Endothelial cell (in vitro differentiated cells): Measurements from ENCODE around the gene BICDL2. TPM values are rescaled to one million over a fixed set of nuclear protein-coding genes. Genes with fewer than 3 reads are reported as not detected.

Experiments
- DNase-seq: peaks from one replicate; pipeline ENCODE4 v3.0.0; 2021; ENCODE audit warnings: low spot score
- H3K27ac Mint-ChIP-seq: one replicate; pipeline ENCODE4 v1.8.0; 2021; ENCODE audit warnings: mixed read lengths, inconsistent platforms; ENCODE audit not compliant: unreplicated experiment
- H3K27me3 Mint-ChIP-seq: one replicate; pipeline ENCODE4 v1.8.0; 2021; ENCODE audit warnings: mild to moderate bottlenecking, moderate library complexity, mixed read lengths, inconsistent platforms; ENCODE audit not compliant: unreplicated experiment
- H3K36me3 Mint-ChIP-seq: one replicate; pipeline ENCODE4 v1.8.0; 2021; ENCODE audit warnings: mild to moderate bottlenecking, low read depth, mixed read lengths, inconsistent platforms; ENCODE audit not compliant: unreplicated experiment
- H3K4me1 Mint-ChIP-seq: one replicate; pipeline ENCODE4 v1.8.0; 2021; ENCODE audit warnings: mild to moderate bottlenecking, mixed read lengths, inconsistent platforms; ENCODE audit not compliant: unreplicated experiment
- H3K4me3 Mint-ChIP-seq: one replicate; pipeline ENCODE4 v1.8.0; 2021; ENCODE audit warnings: mild to moderate bottlenecking, mixed read lengths, inconsistent platforms; ENCODE audit not compliant: unreplicated experiment
- H3K9me3 Mint-ChIP-seq: one replicate; pipeline ENCODE4 v1.8.0; 2021; ENCODE audit warnings: mixed read lengths, inconsistent platforms; ENCODE audit not compliant: unreplicated experiment
- CTCF ChIP-seq: fragments of 200-600 bp; sonication (generic); IDR thresholded peaks from one replicate; pipeline ENCODE4 v1.5.0; 2021; ENCODE audit warnings: antibody characterized with exemption; ENCODE audit not compliant: unreplicated experiment
- total RNA-seq: library from RNA; stranded (reverse); fragmentation: NEBNext Ultra II Directional; extraction: Animal tissue kit (Norgen Biotek cat#: 25700); gene quantifications from one replicate; pipeline ENCODE4 v1.2.1, GENCODE V29; 2021; ENCODE audit not compliant: unreplicated experiment

Gene BICDL2
- total RNA-seq, 1 donor from 2014 or later, result 0.13 TPM

GRCh38 chr16:3020247-3020603, 16.5 kb downstream of the BICDL2 start, which contains the start of gene TNFRSF12A:
TNFRSF12A (plus strand) TSS chr16:3020368; CDS start chr16:3020398, 30 bp downstream.
- H3K4me3 Mint-ChIP-seq, result peak within 1 kb of the TSS; percentile 77
- no peak within 1 kb of the TSS for H3K27ac Mint-ChIP-seq
- H3K27me3 Mint-ChIP-seq, result peaks cover 26% of the 10 kb centered on the region
- H3K36me3 Mint-ChIP-seq, result no peaks in the 10 kb centered on the region
- peaks cover 26% of the 10 kb centered on the region for H3K4me1 Mint-ChIP-seq
- no peaks in the 10 kb centered on the region for H3K9me3 Mint-ChIP-seq
- DNase-seq, result peak; percentile 72
- no peak for TF ChIP-seq CTCF

DNA sequence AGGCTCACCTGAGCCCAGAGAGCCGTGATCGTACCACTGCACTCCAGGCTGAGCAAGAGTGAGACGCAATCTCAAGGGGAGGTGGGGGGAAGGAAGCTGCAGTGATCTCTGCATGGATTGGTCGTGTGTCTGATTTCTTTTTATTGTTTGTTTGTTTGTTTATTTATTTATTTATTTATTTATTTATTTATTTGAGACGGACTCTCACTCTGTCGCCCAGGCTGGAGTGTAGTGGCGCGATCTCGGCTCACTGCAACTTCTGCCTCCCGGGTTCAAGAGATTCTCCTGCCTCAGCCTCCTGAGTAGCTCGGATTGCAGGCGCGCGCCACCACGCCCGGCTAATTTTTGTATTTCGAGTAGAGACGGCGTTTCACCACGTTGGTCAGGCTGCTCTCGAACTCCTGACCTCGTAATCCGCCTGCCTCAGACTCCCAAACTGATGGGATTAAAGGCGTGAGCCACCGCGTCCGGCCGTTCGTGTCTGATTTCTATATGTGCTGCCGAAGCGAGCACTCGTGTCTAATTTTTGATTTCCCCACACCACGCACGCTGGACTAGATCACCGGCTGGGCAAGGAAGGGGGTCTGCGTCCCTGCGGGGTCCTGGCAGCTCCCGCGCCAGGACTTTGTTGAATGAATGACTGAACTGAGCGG, 17.0 kb downstream of the BICDL2 start:
- peaks cover 26% of the 10 kb centered on the region for H3K27me3 Mint-ChIP-seq
- H3K4me3 Mint-ChIP-seq, result peak overlapping the region; percentile 77
- DNase-seq, result no peak
- peaks cover 4% of the 10 kb centered on the region for H3K36me3 Mint-ChIP-seq
- no peak for TF ChIP-seq CTCF
- H3K9me3 Mint-ChIP-seq, result no peaks in the 10 kb centered on the region
- peaks cover 26% of the 10 kb centered on the region for H3K4me1 Mint-ChIP-seq
- H3K27ac Mint-ChIP-seq, result no peak overlapping the region

DNA sequence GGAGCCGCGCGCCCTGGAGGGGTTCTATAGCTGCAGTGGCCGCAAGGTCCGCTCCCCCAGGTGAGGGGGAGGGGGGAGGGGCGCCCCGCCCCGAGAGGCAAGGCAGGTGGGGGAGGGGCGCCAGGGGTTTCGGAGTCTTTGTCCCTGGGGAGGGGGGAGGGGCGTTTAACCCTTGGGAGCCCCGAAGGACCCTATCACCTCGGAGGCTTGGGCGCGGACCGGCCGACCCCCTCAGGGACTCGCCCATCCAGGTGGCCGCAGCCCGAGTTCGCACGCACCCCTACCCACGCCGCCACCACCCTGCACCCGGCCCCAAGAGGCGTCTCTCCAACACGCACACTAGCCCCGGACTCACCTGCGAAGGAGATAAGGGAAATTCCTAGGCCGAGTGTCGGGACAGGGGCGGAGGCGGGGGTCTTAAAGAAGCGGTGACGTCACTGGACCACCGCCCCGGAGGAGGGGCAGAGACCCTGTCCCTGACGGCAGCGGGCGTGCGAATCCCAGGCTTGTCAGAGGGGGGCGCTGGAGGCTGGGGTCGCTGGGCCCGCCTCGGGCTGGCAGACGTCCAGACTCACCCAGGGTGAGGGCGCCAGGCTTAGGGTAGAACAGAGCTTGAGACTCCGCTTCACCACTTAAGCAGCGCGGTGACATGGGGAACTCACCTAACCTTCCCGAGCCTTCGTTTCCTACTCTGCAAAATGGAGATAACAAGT, 18.8 kb downstream of the BICDL2 start, which contains the start of gene CLDN6:
TSS of gene CLDN6 (minus strand) at position 390 of the 713 bp plus-strand sequence. CDS start 2,162 bp downstream, outside the sequence.
- H3K27ac Mint-ChIP-seq, result peak within 1 kb of the TSS; percentile 70
- peak; percentile 89 for DNase-seq
- peaks cover 5% of the 10 kb centered on the region for H3K36me3 Mint-ChIP-seq
- no peaks in the 10 kb centered on the region for H3K9me3 Mint-ChIP-seq
- peak within 1 kb of the TSS; percentile 86 for H3K4me3 Mint-ChIP-seq
- peaks cover 18% of the 10 kb centered on the region for H3K4me1 Mint-ChIP-seq
- TF ChIP-seq CTCF, result peak; percentile 73
- peaks cover 20% of the 10 kb centered on the region for H3K27me3 Mint-ChIP-seq

DNA sequence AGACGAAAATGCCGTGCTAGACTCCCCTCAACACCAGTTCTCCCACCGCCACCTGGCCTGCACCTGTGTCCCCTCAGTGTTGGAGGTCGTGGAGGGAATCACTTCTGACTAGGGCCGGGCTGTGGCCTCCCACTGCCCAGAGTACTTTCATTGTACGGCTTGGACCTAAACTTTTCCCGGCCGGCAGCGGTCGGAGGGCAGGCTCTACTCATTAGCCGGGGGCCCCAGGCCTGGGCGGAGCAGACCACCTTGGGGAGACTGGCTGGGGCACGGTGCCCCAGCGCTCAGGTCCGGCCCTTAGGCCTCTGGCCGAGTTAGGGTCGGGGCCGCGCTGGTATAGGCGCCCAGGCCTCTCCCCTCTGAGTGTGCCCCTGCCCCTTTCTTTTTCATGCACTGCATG, 19.4 kb downstream of the BICDL2 start:
- H3K27ac Mint-ChIP-seq, result no peak overlapping the region
- no peak for DNase-seq

More for the DNA sequence above, 19.4 kb downstream of the BICDL2 start:
- H3K36me3 Mint-ChIP-seq, result peaks cover 5% of the 10 kb centered on the region
- no peak for TF ChIP-seq CTCF
- no peaks in the 10 kb centered on the region for H3K9me3 Mint-ChIP-seq
- H3K4me1 Mint-ChIP-seq, result peaks cover 13% of the 10 kb centered on the region
- no peak overlapping the region for H3K4me3 Mint-ChIP-seq
- peaks cover 21% of the 10 kb centered on the region for H3K27me3 Mint-ChIP-seq
